ENCODE measurements around the gene WARS2.
"Not testable (repeated sequence)": the region's sequence is repeated elsewhere in the genome, so short reads cannot be mapped to it uniquely, and the experiment has no call there.

The WARS2 gene

GRCh38 chr1:119160866-119161265 is 20.4 kb upstream of the WARS2 start:
- no peak overlapping the region for H3K27ac ChIP-seq (ENCODE audit: low read depth, low read length)
- no peak overlapping the region for H3K4me3 ChIP-seq (ENCODE audit: low read depth in 1 of 2, low read length in 2 of 2)
- no peaks in the 10 kb centered on the region for H3K27me3 ChIP-seq (ENCODE audit: control insufficient read depth in 1 of 2, insufficient read depth in 2 of 2, low read length in 2 of 2)
- peaks cover 18 to 43% of the 10 kb centered on the region in 2 donors for H3K36me3 ChIP-seq (ENCODE audit: control insufficient read depth in 1 of 2, insufficient read depth in 2 of 2, low read length in 2 of 2)
- H3K9me3 ChIP-seq (ENCODE audit: control insufficient read depth in 1 of 2, low read length in 2 of 2): no peaks in the 10 kb centered on the region
- H3K9ac ChIP-seq (ENCODE audit: low read depth in 1 of 2, low read length in 2 of 2): no peak overlapping the region
- H3K4me1 ChIP-seq (ENCODE audit: control insufficient read depth in 1 of 2, insufficient read depth in 2 of 2, low read length in 2 of 2): no peaks in the 10 kb centered on the region

GRCh38 chr1:119160409-119160808 is 20.0 kb upstream of the WARS2 start:
- Histone ChIP-seq H3K4me3 (ENCODE audit: low read depth in 1 of 2, low read length in 2 of 2) (no peak overlapping the region), H3K27me3 (ENCODE audit: control insufficient read depth in 1 of 2, insufficient read depth in 2 of 2, low read length in 2 of 2) (no peaks in the 10 kb centered on the region), H3K9me3 (ENCODE audit: control insufficient read depth in 1 of 2, low read length in 2 of 2) (no peaks in the 10 kb centered on the region), H3K27ac (ENCODE audit: low read depth, low read length) (no peak overlapping the region), H3K4me1 (ENCODE audit: control insufficient read depth in 1 of 2, insufficient read depth in 2 of 2, low read length in 2 of 2) (no peaks in the 10 kb centered on the region), H3K36me3 (ENCODE audit: control insufficient read depth in 1 of 2, insufficient read depth in 2 of 2, low read length in 2 of 2) (peaks cover 18 to 43% of the 10 kb centered on the region in 2 donors), H3K9ac (ENCODE audit: low read depth in 1 of 2, low read length in 2 of 2) (no peak overlapping the region)

- Histone ChIP-seq H3K9me3 (ENCODE audit: control insufficient read depth in 1 of 2, low read length in 2 of 2) (no peaks in the 10 kb centered on the region), H3K9ac (ENCODE audit: low read depth in 1 of 2, low read length in 2 of 2) (no peak overlapping the region), H3K27me3 (ENCODE audit: control insufficient read depth in 1 of 2, insufficient read depth in 2 of 2, low read length in 2 of 2) (no peaks in the 10 kb centered on the region), H3K27ac (ENCODE audit: low read depth, low read length) (no peak overlapping the region), H3K4me1 (ENCODE audit: control insufficient read depth in 1 of 2, insufficient read depth in 2 of 2, low read length in 2 of 2) (no peaks in the 10 kb centered on the region), H3K36me3 (ENCODE audit: control insufficient read depth in 1 of 2, insufficient read depth in 2 of 2, low read length in 2 of 2) (peaks cover 18 to 43% of the 10 kb centered on the region in 2 donors), H3K4me3 (ENCODE audit: low read depth in 1 of 2, low read length in 2 of 2) (no peak overlapping the region)
Observed at GRCh38 chr1:119159966-119160365, 19.5 kb upstream of the WARS2 start.

GRCh38 chr1:119159111-119159510 is 18.7 kb upstream of the WARS2 start:
- H3K4me3 ChIP-seq (ENCODE audit: low read depth in 1 of 2, low read length in 2 of 2): no peak overlapping the region
- no peak overlapping the region for H3K9ac ChIP-seq (ENCODE audit: low read depth in 1 of 2, low read length in 2 of 2)
- H3K27ac ChIP-seq (ENCODE audit: low read depth, low read length): no peak overlapping the region
- no peaks in the 10 kb centered on the region for H3K9me3 ChIP-seq (ENCODE audit: control insufficient read depth in 1 of 2, low read length in 2 of 2)
- H3K4me1 ChIP-seq (ENCODE audit: control insufficient read depth in 1 of 2, insufficient read depth in 2 of 2, low read length in 2 of 2): no peaks in the 10 kb centered on the region
- peaks cover 18 to 43% of the 10 kb centered on the region in 2 donors for H3K36me3 ChIP-seq (ENCODE audit: control insufficient read depth in 1 of 2, insufficient read depth in 2 of 2, low read length in 2 of 2)
- no peaks in the 10 kb centered on the region for H3K27me3 ChIP-seq (ENCODE audit: control insufficient read depth in 1 of 2, insufficient read depth in 2 of 2, low read length in 2 of 2)

- H3K27ac ChIP-seq (ENCODE audit: low read depth, low read length); H3K9ac ChIP-seq (ENCODE audit: low read depth in 1 of 2, low read length in 2 of 2); H3K9me3 ChIP-seq (ENCODE audit: control insufficient read depth in 1 of 2, low read length in 2 of 2); H3K4me1 ChIP-seq (ENCODE audit: control insufficient read depth in 1 of 2, insufficient read depth in 2 of 2, low read length in 2 of 2); H3K4me3 ChIP-seq (ENCODE audit: low read depth in 1 of 2, low read length in 2 of 2); H3K27me3 ChIP-seq (ENCODE audit: control insufficient read depth in 1 of 2, insufficient read depth in 2 of 2, low read length in 2 of 2): not testable (repeated sequence)
- H3K36me3 ChIP-seq (ENCODE audit: control insufficient read depth in 1 of 2, insufficient read depth in 2 of 2, low read length in 2 of 2): peaks cover 14 to 31% of the 10 kb centered on the region in 2 donors
Observed at GRCh38 chr1:119156761-119157160, 16.3 kb upstream of the WARS2 start.

GRCh38 chr1:119155069-119155468 is 14.6 kb upstream of the WARS2 start:
- not testable (repeated sequence) for H3K4me1 ChIP-seq (ENCODE audit: control insufficient read depth in 1 of 2, insufficient read depth in 2 of 2, low read length in 2 of 2); H3K4me3 ChIP-seq (ENCODE audit: low read depth in 1 of 2, low read length in 2 of 2); H3K9ac ChIP-seq (ENCODE audit: low read depth in 1 of 2, low read length in 2 of 2); H3K27ac ChIP-seq (ENCODE audit: low read depth, low read length); H3K27me3 ChIP-seq (ENCODE audit: control insufficient read depth in 1 of 2, insufficient read depth in 2 of 2, low read length in 2 of 2); H3K9me3 ChIP-seq (ENCODE audit: control insufficient read depth in 1 of 2, low read length in 2 of 2)
- peaks cover 14 to 25% of the 10 kb centered on the region in 2 donors for H3K36me3 ChIP-seq (ENCODE audit: control insufficient read depth in 1 of 2, insufficient read depth in 2 of 2, low read length in 2 of 2)

GRCh38 chr1:119150150-119150549 is 9.7 kb upstream of the WARS2 start:
- Histone ChIP-seq H3K36me3 (ENCODE audit: control insufficient read depth in 1 of 2, insufficient read depth in 2 of 2, low read length in 2 of 2) (no peaks in the 10 kb centered on the region), H3K4me1 (ENCODE audit: control insufficient read depth in 1 of 2, insufficient read depth in 2 of 2, low read length in 2 of 2) (no peaks in the 10 kb centered on the region), H3K4me3 (ENCODE audit: low read depth in 1 of 2, low read length in 2 of 2) (no peak overlapping the region), H3K27ac (ENCODE audit: low read depth, low read length) (no peak overlapping the region), H3K9me3 (ENCODE audit: control insufficient read depth in 1 of 2, low read length in 2 of 2) (no peaks in the 10 kb centered on the region), H3K27me3 (ENCODE audit: control insufficient read depth in 1 of 2, insufficient read depth in 2 of 2, low read length in 2 of 2) (no peaks in the 10 kb centered on the region), H3K9ac (ENCODE audit: low read depth in 1 of 2, low read length in 2 of 2) (no peak overlapping the region)

- Histone ChIP-seq H3K27ac (ENCODE audit: low read depth, low read length) (no peak overlapping the region), H3K4me3 (ENCODE audit: low read depth in 1 of 2, low read length in 2 of 2) (no peak overlapping the region), H3K27me3 (ENCODE audit: control insufficient read depth in 1 of 2, insufficient read depth in 2 of 2, low read length in 2 of 2) (no peaks in the 10 kb centered on the region)
Observed at GRCh38 chr1:119147661-119148090, 7.2 kb upstream of the WARS2 start.

GRCh38 chr1:119146466-119146865 is 6.0 kb upstream of the WARS2 start:
- no peak overlapping the region for H3K9ac ChIP-seq (ENCODE audit: low read depth in 1 of 2, low read length in 2 of 2)
- H3K27me3 ChIP-seq (ENCODE audit: control insufficient read depth in 1 of 2, insufficient read depth in 2 of 2, low read length in 2 of 2): no peaks in the 10 kb centered on the region
- H3K27ac ChIP-seq (ENCODE audit: low read depth, low read length): no peak overlapping the region
- H3K36me3 ChIP-seq (ENCODE audit: control insufficient read depth in 1 of 2, insufficient read depth in 2 of 2, low read length in 2 of 2): no peaks in the 10 kb centered on the region
- no peaks in the 10 kb centered on the region for H3K9me3 ChIP-seq (ENCODE audit: control insufficient read depth in 1 of 2, low read length in 2 of 2)
- H3K4me3 ChIP-seq (ENCODE audit: low read depth in 1 of 2, low read length in 2 of 2): no peak overlapping the region
- peaks cover 0 to 8% of the 10 kb centered on the region in 2 donors for H3K4me1 ChIP-seq (ENCODE audit: control insufficient read depth in 1 of 2, insufficient read depth in 2 of 2, low read length in 2 of 2)

More at GRCh38 chr1:119147661-119148090, 7.2 kb upstream of the WARS2 start:
- Histone ChIP-seq H3K4me1 (ENCODE audit: control insufficient read depth in 1 of 2, insufficient read depth in 2 of 2, low read length in 2 of 2) (no peaks in the 10 kb centered on the region), H3K9me3 (ENCODE audit: control insufficient read depth in 1 of 2, low read length in 2 of 2) (no peaks in the 10 kb centered on the region), H3K9ac (ENCODE audit: low read depth in 1 of 2, low read length in 2 of 2) (no peak overlapping the region), H3K36me3 (ENCODE audit: control insufficient read depth in 1 of 2, insufficient read depth in 2 of 2, low read length in 2 of 2) (no peaks in the 10 kb centered on the region)

GRCh38 chr1:119144813-119145212 is 4.4 kb upstream of the WARS2 start:
- peaks cover 7 to 14% of the 10 kb centered on the region in 2 donors for H3K4me1 ChIP-seq (ENCODE audit: control insufficient read depth in 1 of 2, insufficient read depth in 2 of 2, low read length in 2 of 2)
- no peaks in the 10 kb centered on the region for H3K9me3 ChIP-seq (ENCODE audit: control insufficient read depth in 1 of 2, low read length in 2 of 2)
- no peak overlapping the region for H3K27ac ChIP-seq (ENCODE audit: low read depth, low read length)
- no peaks in the 10 kb centered on the region for H3K27me3 ChIP-seq (ENCODE audit: control insufficient read depth in 1 of 2, insufficient read depth in 2 of 2, low read length in 2 of 2)
- no peaks in the 10 kb centered on the region for H3K36me3 ChIP-seq (ENCODE audit: control insufficient read depth in 1 of 2, insufficient read depth in 2 of 2, low read length in 2 of 2)
- no peak overlapping the region for H3K9ac ChIP-seq (ENCODE audit: low read depth in 1 of 2, low read length in 2 of 2)
- no peak overlapping the region for H3K4me3 ChIP-seq (ENCODE audit: low read depth in 1 of 2, low read length in 2 of 2)

GRCh38 chr1:119143706-119144105 is 3.3 kb upstream of the WARS2 start:
- Histone ChIP-seq H3K27ac (ENCODE audit: low read depth, low read length) (no peak overlapping the region), H3K9me3 (ENCODE audit: control insufficient read depth in 1 of 2, low read length in 2 of 2) (no peaks in the 10 kb centered on the region), H3K27me3 (ENCODE audit: control insufficient read depth in 1 of 2, insufficient read depth in 2 of 2, low read length in 2 of 2) (no peaks in the 10 kb centered on the region), H3K4me1 (ENCODE audit: control insufficient read depth in 1 of 2, insufficient read depth in 2 of 2, low read length in 2 of 2) (peaks cover 14 to 20% of the 10 kb centered on the region in 2 donors), H3K4me3 (ENCODE audit: low read depth in 1 of 2, low read length in 2 of 2) (no peak overlapping the region), H3K36me3 (ENCODE audit: control insufficient read depth in 1 of 2, insufficient read depth in 2 of 2, low read length in 2 of 2) (no peaks in the 10 kb centered on the region), H3K9ac (ENCODE audit: low read depth in 1 of 2, low read length in 2 of 2) (no peak overlapping the region)
